Measurements from ENCODE around the gene KLF7. TPM values are rescaled to one million over a fixed set of nuclear protein-coding genes. Genes with fewer than 3 reads are reported as not detected.

Gene KLF7
- total RNA-seq, 2 experiments from 2014 or later: 90.1 to 96.9 TPM

DNA sequence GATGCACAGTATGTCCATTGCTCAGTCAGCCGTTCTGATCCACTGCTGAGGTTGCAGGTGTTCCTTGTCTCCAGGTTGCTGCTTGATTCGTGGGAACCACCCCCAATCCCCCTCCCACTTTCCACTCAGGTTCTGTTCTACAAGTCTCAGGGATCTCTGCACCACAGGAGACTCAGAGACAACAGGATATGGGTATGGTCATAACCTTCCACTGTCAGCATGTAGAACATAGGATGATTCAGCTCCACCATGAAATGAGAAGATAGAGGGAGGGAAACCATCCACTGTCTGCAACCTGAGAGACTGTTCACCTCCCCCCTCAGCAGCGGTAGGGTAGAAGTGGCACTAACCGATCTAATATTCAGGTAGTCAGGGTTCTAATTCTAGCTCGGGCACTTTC, 19.0 kb upstream of the KLF7 start:
- no peak overlapping the region for H3K27ac ChIP-seq (ENCODE audit: low read depth in 1 of 2, low read length in 2 of 2)
- intact Hi-C loops (cut with DNase I, micrococcal nuclease): loop anchor here in 1 of 2 experiments (5.0 kb wide), 1 partner anchor 63 kb away; no protein-coding TSS in a partner anchor
- H3K9me3 ChIP-seq (ENCODE audit: control insufficient read depth in 1 of 2, insufficient read depth in 1 of 2, low read length in 2 of 2): peaks cover 0 to 10% of the 10 kb centered on the region in 2 experiments
- DNase-seq (no peak), ATAC-seq (ENCODE audit: poor library complexity) (no peak)
- no peak for TF ChIP-seq CTCF (IDR thresholded peaks at IDR 0.05)
- Mint-ChIP-seq H3K4me3 (no peak overlapping the region), H3K4me1 (ENCODE audit: low read depth) (no peaks in the 10 kb centered on the region), H3K36me3 (ENCODE audit: low read depth) (no peaks in the 10 kb centered on the region), H3K27me3 (no peaks in the 10 kb centered on the region), H3K9me3 (peaks cover 3% of the 10 kb centered on the region), H3K27ac (no peak overlapping the region)
- POLR2A ChIA-PET: interaction anchor here (0.8 kb wide), 1 partner anchor 20 kb away, joined by 3 read pairs; no protein-coding TSS in a partner anchor
- H3K27me3 ChIP-seq (ENCODE audit: control insufficient read depth in 1 of 2, insufficient read depth in 2 of 2, low read length in 2 of 2): no peaks in the 10 kb centered on the region
- no peaks in the 10 kb centered on the region for H3K4me1 ChIP-seq (ENCODE audit: insufficient read depth, low read length)
- no peak overlapping the region for H3K4me3 ChIP-seq (ENCODE audit: low read length)
- CTCF ChIA-PET: no interaction called here
- no peaks in the 10 kb centered on the region for H3K36me3 ChIP-seq (ENCODE audit: insufficient read depth, low read length)

DNA sequence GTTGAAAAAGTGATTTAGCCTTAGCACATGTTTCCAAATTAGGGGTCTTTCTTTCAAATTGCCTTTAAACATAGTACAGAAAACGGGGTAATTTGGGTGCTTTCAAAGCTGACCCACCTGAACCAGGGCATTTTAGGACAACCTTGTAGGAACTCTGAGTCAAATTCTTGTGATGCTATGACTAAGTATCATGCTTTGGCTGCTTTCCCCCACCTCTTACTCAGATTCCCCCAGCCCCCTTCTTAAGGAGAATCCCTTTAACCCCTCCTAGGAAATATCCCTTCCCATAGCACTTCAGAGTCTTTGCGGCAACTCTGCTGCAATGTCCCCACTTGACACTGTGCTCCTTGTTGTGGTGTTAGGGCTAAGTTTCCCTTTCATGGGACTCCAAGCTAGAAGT, 18.6 kb upstream of the KLF7 start:
- no peaks in the 10 kb centered on the region for H3K27me3 Mint-ChIP-seq
- Histone ChIP-seq H3K27ac (ENCODE audit: low read depth in 1 of 2, low read length in 2 of 2) (no peak overlapping the region), H3K4me1 (ENCODE audit: insufficient read depth, low read length) (no peaks in the 10 kb centered on the region), H3K4me3 (ENCODE audit: low read length) (no peak overlapping the region), H3K36me3 (ENCODE audit: insufficient read depth, low read length) (no peaks in the 10 kb centered on the region), H3K27me3 (ENCODE audit: control insufficient read depth in 1 of 2, insufficient read depth in 2 of 2, low read length in 2 of 2) (no peaks in the 10 kb centered on the region), H3K9me3 (ENCODE audit: control insufficient read depth in 1 of 2, insufficient read depth in 1 of 2, low read length in 2 of 2) (peaks cover 0 to 10% of the 10 kb centered on the region in 2 experiments)
- CTCF ChIA-PET: no interaction called here
- no peak overlapping the region for H3K27ac Mint-ChIP-seq
- H3K4me3 Mint-ChIP-seq: no peak overlapping the region
- TF ChIP-seq CTCF (IDR thresholded peaks at IDR 0.05): no peak
- ATAC-seq (ENCODE audit: poor library complexity) (no peak), DNase-seq (no peak)
- H3K4me1 Mint-ChIP-seq (ENCODE audit: low read depth): no peaks in the 10 kb centered on the region
- intact Hi-C loops (cut with DNase I, micrococcal nuclease): no loop called here
- no peaks in the 10 kb centered on the region for H3K36me3 Mint-ChIP-seq (ENCODE audit: low read depth)
- POLR2A ChIA-PET: interaction anchor here (0.8 kb wide), 1 partner anchor 20 kb away, joined by 3 read pairs; no protein-coding TSS in a partner anchor
- H3K9me3 Mint-ChIP-seq: peaks cover 3% of the 10 kb centered on the region

DNA sequence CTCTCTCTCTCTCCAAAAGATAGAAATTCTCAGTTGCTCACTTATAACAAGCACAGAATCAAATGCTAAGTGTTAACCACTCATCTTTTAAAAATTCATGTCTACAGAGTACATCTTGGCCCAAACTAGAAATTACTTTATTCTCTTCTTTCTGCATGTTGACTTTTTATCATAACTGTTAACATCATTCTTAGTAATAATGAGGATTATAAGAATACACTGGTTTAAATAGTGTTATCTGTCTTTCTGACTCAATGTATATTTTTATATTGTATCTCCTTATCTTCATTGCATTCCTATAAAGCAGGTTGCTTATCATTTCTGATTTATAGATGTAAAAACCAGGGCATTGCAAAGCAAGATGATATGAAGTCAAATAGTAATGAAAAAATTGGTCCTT, 17.8 kb upstream of the KLF7 start:
- no peaks in the 10 kb centered on the region for H3K27me3 Mint-ChIP-seq
- H3K36me3 Mint-ChIP-seq (ENCODE audit: low read depth): no peaks in the 10 kb centered on the region
- no peaks in the 10 kb centered on the region for H3K4me1 Mint-ChIP-seq (ENCODE audit: low read depth)
- H3K4me3 ChIP-seq (ENCODE audit: low read length): no peak overlapping the region
- ChIA-PET CTCF (no interaction called here), POLR2A (no interaction called here)
- no peaks in the 10 kb centered on the region for H3K36me3 ChIP-seq (ENCODE audit: insufficient read depth, low read length)
- H3K27ac Mint-ChIP-seq: no peak overlapping the region
- intact Hi-C loops (cut with DNase I, micrococcal nuclease): no loop called here
- no peak for TF ChIP-seq CTCF (IDR thresholded peaks at IDR 0.05)
- H3K4me3 Mint-ChIP-seq: no peak overlapping the region
- H3K9me3 ChIP-seq (ENCODE audit: control insufficient read depth in 1 of 2, insufficient read depth in 1 of 2, low read length in 2 of 2): peaks cover 0 to 10% of the 10 kb centered on the region in 2 experiments
- no peaks in the 10 kb centered on the region for H3K4me1 ChIP-seq (ENCODE audit: insufficient read depth, low read length)
- no peak overlapping the region for H3K27ac ChIP-seq (ENCODE audit: low read depth in 1 of 2, low read length in 2 of 2)
- H3K27me3 ChIP-seq (ENCODE audit: control insufficient read depth in 1 of 2, insufficient read depth in 2 of 2, low read length in 2 of 2): no peaks in the 10 kb centered on the region
- ATAC-seq (ENCODE audit: poor library complexity) (no peak), DNase-seq (no peak)
- H3K9me3 Mint-ChIP-seq: peaks cover 3% of the 10 kb centered on the region
